ELF-1 (cell line): ENCODE measurements around the gene ADARB1.

ENCODE experiments used
- DNase-seq: peaks from one replicate; pipeline ENCODE4 v3.0.0-alpha.2; 2016; ENCODE audit warnings: low read depth, low spot score

ADARB1 gene

DNA sequence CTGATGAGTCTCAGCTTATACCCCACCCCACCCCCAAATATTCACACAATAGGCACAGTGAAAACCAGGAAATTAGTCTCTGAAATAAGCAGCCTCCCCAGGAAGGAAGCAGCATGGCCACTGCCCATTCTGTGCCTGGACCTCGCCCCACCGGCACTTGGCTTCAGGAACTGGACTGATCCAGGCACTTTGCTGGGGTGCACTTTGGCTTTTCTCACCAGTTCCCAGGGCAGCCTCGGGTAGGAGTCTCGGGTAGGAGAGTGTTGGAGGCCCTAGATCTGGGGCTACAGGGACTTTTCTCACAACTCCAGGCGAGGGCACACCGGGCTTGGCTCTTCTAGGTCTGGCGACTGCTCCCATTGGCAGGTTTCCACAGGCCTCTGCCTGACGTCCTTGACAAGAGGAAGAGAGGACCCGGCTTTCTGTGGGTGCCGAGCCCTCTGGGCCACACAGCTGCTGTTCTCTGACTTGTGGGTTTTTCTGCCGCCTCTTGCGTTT is 18.7 kb downstream of the ADARB1 start:
- no peak for DNase-seq

GRCh38 chr21:45094412-45094811 is 20.0 kb downstream of the ADARB1 start:
- DNase-seq = no peak

DNA sequence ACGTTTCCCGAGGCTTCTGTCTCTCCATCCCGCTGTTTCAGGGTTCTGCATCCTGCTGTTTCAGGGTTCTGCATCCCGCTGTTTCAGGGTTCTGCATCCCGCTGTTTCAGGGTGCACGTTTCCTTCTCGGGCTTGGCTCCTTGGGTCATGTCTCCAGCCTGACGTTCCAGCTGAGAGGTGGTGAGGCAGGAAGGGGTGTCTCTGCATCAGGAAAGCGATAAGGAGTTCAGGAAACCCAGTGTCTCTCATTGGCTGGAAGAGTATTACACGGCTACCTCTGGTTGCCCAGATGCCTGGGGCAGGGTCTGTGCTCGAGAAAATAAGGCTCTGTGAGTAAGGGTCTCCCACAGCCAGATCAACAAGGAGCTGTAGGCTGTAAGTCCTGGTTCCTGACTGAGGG is 21.1 kb downstream of the ADARB1 start:
- DNase-seq = no peak

DNA sequence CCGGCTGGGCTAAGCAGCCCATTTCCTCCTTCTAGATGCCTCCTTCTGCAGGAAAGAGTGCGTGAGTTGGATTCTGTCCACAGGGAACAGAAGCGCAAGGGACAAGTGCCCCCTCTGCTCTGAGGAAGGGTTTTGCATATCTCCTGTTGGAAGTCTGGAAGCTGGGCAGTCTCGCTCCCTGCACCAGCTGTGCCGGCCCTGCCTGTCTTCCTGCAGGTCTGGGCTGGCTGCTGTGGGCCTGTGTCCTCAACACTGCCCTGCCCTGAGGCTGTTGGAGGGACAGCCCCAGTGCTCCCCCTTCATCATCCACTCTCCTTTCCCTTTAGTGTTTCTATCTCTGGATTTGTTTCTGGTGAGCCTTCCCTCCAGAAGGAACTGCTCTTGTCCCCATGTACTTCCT is 21.8 kb downstream of the ADARB1 start:
- peak; percentile 65 for DNase-seq

GRCh38 chr21:45097827-45098387 is 23.5 kb downstream of the ADARB1 start:
- DNase-seq = no peak

GRCh38 chr21:45098867-45099266 is 24.5 kb downstream of the ADARB1 start:
- DNase-seq = no peak

GRCh38 chr21:45099571-45099970 is 25.2 kb downstream of the ADARB1 start:
- DNase-seq = no peak

DNA sequence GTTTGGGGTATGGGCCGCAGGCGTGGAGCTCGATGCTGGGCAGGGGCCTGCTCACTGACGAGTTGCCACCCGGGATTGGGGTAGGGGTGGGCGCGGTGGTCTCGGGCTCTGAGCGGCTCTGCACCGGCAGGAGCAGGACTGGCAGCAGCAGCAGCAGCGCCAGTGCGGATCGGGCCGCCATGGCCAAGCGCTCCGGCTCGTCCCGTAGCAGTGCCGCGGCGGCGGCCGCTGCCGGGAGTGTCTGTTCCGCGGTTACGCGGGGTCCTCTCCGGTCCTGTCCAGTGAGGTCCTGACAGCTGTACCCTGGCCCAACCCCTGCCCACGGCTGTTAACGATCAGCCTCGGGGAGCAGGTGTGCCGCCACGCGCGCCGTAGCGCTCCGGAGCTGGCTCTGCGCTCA is 26.5 kb downstream of the ADARB1 start:
- DNase-seq = no peak

GRCh38 chr21:45102391-45102932 is 28.1 kb downstream of the ADARB1 start:
- no peak for DNase-seq

DNA sequence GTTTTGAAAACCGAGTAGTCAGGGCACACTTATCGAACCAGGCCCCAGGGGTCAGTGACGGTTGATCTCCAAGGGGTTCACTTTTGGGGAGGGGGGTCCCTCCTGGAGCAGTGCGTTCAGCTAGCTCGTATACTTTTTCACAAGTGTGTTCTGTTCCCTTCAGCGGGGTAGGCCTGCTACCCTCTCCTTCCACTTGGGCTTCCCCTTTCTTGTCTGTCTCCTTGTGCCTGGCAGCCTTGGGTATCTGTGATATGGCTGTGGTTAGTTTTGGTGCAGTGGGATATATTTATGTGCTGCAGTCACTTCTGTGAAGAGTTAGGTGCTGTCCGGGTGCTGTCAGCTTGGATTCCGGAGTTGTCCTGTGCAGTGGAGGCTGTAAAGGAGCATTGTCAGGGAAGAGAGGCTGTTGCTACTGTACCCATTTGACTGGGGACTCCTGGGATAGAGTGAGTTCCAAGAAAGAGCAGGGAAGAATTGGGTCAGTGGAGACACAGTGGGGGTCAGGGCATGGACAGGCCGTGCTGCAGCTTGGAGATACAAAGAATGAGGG is 29.7 kb downstream of the ADARB1 start:
- no peak for DNase-seq

GRCh38 chr21:45104560-45104959 is 30.2 kb downstream of the ADARB1 start:
- DNase-seq = no peak

DNA sequence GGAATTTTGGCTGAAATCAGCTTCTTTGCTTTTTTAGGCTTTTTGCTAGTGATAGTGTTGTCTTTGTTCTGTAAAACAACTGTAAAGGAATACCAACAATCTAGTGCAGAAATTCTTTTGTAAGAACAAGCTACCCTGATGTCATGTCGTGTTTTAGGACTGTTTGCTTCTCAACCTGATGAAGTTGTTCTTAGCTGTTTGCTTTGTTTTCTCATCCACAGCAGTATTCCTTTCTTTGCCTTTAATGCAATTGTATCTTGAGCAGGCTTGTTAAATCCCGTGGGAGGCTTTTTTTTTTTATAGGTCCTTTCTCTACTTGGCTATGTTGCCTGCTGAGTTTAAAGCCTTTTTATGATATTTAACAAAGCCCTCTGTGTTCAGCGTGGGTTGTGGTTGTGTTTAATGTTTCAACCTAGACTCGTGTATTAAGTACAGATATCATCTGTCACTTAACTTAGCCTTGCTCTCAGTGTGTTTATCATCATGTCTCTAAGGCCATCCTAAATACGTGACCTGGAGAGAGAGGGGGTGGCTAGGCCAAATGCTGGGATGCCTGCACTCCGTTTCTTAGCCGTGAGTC is 31.6 kb downstream of the ADARB1 start:
- no peak for DNase-seq

- no peak for DNase-seq
Measured at GRCh38 chr21:45108034-45108790, 33.8 kb downstream of the ADARB1 start.

DNA sequence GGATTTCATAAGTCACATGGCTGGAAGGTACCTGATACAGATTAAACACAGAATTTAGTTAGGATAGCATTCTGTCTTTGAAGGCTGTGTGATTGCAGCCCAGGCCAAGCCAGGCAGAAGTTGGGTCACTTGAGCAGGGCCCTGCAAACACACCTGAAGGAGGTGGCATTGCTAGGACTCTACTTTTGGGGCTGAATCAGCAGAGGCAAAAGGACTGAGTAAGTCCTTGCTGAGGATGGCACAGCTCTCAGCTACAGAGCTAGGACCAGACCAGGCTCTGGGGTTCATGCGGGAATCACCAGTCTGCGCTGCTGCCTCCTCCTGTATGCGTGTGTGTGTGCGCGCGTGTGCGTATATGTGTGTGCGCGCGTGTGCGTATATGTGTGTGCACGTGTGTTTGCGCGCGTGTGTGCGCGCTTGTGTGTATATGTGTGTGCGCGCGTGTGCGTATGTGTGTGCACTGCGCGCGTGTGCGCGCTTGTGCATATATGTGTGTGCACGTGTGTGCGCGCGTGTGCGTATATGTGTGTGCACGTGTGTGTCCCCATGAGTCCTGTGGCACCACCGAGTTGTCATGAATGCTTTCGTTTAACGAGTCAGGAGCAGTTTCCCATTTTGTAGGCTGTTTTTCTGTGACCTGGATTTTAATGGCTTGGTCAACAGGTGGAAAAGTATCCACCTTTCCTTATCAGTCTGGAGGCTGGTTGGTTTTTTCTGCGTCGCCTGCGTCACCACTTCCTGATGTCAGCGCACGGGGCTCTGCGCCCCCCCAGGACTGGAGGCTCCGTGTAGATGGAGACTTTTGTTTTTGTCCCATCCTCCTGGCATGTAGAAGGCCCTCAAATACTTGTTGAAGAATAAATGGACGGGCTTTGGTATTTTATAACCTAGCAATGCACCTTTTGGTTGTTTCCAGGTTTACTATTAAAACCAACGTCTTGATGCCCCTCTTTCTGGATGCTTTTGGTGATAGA is 34.7 kb downstream of the ADARB1 start:
- DNase-seq = no peak

DNA sequence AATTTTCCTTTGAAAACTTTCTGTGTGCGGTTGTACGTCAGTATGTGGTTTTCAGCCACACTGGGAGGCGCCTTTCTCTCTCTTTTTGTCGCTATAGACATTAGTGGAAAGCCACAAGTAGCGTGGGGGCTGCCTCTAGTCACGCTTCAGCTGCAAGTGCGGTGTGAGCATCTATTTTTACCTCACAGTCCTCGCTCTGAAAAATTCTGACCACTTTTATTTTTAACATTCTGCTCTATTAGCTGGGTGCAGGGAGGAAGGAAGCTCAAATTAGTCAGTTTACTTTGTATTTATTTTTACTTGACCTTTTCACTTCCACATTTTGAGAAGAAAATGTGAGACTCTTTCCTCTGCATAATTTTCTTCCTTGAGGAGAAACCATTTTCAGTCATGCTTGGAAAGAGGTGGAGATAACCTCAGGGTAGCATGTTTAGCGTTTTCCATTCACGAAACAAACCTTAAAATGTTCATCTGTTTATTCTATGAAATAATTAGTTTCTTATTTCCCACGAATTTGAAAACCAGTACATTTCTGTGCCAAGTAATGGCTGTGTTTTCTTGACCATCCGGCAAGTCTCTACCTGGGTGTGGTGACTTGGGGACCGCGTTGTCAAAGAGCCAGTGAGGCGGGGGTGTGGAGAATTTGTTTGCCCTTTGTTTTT is 35.6 kb downstream of the ADARB1 start:
- no peak for DNase-seq

- DNase-seq = no peak
Measured at GRCh38 chr21:45110873-45111624, 36.7 kb downstream of the ADARB1 start.

DNA sequence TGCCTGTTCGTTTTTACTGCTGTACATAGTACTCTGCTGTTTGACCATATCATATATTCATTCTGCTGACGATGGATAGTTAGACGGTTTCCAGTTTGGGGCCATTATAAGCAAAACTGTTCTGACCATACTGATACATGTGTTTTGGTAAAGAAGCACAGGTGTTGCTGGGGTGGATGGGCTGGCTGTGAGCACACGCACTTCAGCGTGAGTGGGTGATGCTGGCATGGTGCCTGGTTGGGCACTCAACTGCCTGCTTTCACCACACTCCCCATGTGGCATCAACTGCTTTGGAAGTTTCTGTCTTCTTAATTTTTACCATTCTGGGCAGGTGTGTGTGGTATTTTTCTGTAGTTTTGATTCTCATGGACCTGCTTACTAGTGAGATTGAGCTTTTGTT is 37.3 kb downstream of the ADARB1 start:
- DNase-seq = no peak

DNA sequence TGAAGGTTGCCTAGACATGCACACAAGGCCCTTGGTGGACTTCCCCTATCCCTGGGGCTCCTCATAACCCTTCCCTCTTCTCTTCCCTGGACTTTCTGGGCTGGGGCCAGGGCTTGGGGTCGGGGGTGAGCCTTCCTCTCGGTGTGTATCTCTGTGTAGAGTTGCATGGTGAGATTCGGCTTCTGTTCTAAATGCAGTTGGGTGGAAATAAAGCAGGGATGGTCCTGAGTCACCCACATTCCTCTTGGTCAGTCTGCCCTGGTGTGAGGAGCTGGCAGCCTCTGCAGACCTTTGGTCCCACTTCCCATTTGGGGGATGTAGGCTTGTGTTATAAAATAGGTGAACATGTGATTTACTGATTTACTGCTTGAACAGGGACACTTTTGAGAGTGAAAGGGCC is 38.0 kb downstream of the ADARB1 start:
- no peak for DNase-seq

GRCh38 chr21:45113543-45113942 is 39.2 kb downstream of the ADARB1 start:
- DNase-seq = no peak

GRCh38 chr21:45114072-45114471 is 39.7 kb downstream of the ADARB1 start:
- DNase-seq = no peak
